Glomerular visceral epithelial cell (primary cell): Measurements from ENCODE around the gene HOXB6.

Experiments
- DNase-seq: peaks from one replicate; pipeline ENCODE4 v3.0.0-alpha.2; 2016; ENCODE audit errors: extremely low spot score

Gene HOXB6

GRCh38 chr17:48579471-48579759 is 25.4 kb downstream of the HOXB6 start:
- DNase-seq, result no peak

DNA sequence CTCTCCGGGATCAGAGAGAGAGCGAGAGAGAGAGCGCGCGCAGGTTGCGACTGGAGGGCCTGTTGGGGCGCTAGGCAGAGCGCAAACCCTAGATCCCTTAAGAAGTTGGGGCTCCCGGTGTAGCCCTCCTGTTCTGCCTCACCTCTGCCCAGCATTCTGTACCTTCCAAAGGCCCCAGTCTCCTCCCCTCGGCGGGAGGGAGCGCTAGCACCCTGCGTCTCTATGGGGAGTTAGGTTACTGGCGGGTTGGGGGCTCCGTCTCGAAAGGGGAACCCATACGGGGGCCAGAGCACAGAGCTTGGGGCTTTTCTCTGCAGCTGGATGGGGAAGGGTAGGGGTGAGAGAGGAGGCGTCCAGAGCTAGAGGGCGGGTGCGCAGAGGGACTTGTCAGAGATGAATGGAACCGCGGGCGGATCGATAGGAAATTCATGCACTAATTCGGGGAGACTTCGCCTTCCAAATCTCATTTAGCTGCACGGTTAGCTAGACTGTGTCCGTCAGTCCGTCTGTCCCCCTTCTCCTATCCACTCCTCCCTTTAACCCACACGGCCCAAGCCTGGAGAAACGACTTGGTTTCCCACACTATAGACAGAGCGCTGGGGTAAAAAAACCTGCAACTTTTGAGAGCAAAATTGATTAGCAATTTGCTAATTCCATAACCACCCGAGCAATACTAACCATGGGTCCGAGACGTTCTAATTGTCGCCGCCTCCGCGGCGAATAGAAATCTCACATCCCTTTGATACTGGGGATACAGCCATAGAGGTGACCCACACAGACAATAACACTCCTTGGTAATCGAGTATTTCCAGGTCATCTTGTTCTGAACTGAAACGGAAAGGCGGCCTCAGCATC is 25.9 kb downstream of the HOXB6 start:
- no peak for DNase-seq

DNA sequence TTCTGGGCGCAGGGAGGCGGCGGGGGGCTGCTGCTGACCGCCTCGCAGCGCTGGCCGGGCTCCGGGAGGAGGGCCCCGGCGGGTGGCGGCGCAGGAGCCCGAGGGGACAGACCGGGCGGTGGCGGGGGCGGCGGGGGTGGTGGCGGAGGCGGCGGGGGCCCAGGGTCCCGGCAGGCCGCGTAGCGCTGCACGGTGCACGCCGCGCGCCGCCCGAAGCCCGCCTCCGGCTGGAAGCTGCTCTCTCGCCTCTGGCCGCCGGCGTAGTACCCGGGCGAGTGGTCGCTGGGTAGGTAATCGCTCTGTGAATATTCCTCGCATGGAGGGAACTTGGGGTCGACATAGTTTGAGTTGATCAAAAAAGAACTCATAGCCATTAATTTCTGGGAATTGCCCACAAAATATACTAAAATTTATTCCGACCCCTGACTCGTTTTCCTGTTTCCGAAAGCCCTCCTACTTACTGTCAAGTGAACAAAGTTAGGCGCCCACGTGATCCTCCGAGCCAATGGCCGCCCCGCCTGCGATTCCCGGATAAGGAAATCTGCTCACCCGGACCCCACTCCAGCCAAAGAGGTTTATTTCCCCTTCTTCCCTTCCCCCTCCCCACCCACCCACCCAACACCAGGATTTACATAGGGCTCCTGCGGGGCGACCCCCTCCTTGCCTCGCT is 26.7 kb downstream of the HOXB6 start, which contains the start of gene HOXB4:
Gene HOXB4 (minus strand): TSS at position 405 of the 670 bp plus-strand sequence. CDS start 31 bp downstream, at position 374.
- peak; percentile 81 for DNase-seq

- DNase-seq, result no peak
Observed at GRCh38 chr17:48577330-48577945, 27.3 kb downstream of the HOXB6 start.

DNA sequence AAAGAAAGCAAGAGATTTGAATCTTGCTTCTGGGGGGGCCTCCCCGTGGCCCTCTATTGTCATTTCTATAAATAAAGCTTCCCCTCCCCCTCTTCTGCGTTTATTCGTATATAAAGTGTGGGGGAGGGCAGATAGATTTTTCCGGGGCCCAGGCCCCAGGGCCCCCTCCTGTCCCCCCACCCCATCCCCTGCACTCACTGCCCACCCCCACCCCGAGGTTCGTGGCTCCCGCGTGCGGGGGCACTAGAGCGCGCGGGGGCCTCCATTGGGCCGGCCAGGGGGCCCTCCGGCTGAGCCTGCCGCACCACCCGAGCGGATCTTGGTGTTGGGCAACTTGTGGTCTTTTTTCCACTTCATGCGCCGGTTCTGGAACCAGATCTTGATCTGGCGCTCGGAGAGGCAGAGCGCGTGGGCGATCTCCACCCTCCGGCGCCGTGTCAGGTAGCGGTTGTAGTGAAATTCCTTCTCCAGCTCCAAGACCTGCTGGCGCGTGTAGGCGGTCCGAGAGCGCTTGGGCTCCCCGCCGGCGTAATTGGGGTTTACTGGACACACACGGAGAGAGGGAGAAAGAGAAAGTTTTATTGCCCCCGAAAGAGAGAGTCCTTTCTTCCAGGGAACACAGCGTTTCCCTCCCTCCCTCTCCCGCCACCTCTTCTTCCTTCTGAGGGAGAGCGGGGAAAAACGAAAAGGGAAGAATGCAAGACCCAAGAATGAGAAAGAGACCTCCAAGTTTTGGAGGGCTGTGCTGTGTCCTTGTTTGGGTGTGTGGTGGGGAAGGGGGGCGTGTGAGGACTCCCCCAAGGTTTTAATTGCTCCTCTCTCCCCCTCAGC is 28.1 kb downstream of the HOXB6 start:
- DNase-seq, result peak; percentile 78

GRCh38 chr17:48575673-48576478 is 28.9 kb downstream of the HOXB6 start:
- no peak for DNase-seq

DNA sequence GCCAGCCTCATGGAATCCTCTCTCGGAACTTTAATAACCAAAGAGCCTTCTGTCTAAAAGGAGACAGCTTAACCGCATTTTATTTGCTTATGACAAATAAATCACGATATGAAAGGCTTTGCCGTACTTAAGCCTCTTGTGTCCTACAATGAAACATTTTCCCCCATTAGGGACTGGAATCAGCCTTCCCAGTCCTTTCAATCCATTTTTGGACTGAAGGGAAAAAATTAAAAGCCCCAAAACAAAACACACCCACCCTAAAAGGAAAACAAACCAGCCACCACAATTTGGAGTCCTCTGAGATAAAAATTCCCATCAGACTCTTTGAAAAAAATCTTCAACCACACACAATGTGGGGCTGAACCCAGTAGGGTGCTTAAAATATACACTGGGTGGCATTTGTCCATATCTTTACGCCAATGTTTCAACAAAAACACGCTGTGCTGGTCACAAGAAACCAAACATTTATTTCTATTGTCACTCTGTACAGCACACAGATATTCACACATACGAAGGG is 29.7 kb downstream of the HOXB6 start:
- no peak for DNase-seq

GRCh38 chr17:48574505-48575065 is 30.2 kb downstream of the HOXB6 start:
- DNase-seq, result no peak

DNA sequence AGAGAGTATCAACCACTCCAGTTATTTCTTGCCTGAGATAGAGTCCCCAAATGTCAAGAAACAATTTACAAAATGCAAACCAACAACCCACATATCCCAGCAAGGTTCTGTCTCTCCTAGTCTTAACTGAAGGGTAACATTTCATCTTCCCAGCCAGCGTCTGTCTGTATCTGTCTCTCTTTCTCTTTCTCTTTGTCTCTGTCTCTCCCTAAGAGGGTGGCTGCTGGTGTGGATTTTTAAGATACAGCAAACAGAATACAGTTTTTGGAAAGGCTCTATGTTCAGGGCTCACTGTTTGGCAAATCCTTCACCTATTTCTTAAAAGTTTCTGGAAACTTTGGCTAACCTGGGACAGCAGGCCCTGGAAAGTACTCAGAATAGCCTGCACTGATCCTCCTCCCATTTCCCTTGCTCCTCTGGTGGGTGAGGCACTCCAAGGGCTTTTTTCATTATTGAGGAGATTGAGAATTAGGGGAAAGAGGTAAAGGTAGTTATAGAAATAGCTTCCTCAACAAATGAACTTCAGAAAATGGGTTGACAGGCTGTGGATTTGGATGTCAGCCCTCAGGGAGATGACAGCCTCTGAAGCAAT is 32.9 kb downstream of the HOXB6 start:
- DNase-seq, result no peak

GRCh38 chr17:48571024-48571818 is 33.6 kb downstream of the HOXB6 start:
- DNase-seq, result no peak

GRCh38 chr17:48570325-48571023 is 34.3 kb downstream of the HOXB6 start:
- no peak for DNase-seq

DNA sequence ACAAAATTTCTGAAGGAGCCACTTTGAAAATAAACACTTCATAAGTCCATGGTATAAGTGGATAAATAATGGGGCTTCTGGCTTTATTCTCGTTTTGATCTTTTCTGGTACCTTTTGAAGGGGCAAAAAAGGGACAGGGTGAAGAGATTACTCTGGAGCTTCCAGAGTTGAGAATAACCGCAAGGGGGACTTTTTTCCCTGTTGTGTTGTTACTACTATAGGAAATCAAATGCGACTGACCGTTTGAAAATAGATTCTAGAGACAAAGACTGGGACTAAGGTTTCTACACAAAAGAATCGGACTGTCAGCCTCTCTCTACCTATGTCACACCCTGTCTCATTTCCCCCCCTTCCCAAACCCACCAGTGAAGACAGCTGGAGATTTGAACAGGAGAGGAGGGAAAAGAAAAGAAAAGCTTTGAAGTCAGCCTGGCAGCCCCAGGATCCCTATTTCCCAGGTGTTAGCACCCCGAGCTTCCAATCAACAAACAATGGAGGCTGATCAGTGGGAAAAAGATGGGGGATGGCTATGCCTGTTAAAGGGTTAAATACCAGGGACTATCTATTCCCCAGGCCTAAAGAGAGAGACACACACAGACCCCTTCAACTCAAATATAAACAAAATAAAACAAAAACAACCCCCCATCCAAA is 35.0 kb downstream of the HOXB6 start:
- no peak for DNase-seq

DNA sequence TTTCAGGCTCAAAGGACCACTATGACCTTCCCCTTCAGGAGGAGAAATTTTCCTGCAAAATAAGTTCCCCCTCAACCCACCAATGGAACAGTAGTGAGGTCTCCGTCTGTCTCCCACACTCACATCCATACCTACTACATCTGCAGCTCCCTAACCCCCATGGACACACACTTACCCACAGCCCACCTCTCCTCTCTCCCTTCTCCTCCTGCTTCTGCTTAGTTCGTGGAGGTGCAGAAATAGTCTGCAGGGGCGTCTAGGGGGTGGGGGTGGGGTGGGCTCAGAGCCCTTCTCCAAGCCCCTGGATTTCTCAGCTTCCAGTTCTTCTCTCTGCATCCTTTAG is 35.6 kb downstream of the HOXB6 start:
- DNase-seq, result no peak

- DNase-seq, result no peak
Observed at GRCh38 chr17:48568499-48569239, 36.1 kb downstream of the HOXB6 start.

DNA sequence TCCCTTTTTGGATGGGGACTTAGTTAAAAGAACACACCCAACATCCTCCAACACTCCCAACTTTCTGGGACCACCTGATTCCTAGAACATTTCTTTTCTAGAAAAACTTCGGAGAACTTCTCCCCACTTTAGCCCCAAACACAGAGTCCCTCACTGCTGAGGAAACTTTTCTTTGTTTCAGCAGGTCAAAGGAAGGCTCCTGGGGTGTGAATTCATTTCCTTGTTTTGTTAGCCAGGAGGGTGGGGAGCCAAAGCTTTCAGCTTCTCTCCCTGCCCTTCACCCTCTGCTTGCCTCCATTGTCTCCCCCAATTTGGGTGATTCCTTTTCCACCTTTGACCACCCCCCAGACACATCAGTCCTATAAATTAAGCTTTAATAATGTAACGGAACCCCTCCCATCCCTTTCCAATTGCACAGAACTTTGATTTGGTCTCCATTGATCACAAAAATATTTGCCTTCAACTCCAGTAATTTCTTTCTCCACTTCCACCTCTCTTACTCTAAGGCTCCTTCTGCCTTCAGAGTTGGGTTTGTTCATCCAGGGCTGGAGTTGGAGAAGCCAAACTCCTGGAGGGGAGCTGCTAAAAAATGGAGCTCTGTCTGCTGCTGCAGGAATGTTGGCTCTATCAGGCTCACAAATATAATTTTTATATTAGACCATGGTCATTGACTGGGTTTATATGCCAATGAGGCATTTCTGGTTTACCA is 37.0 kb downstream of the HOXB6 start:
- DNase-seq, result no peak

DNA sequence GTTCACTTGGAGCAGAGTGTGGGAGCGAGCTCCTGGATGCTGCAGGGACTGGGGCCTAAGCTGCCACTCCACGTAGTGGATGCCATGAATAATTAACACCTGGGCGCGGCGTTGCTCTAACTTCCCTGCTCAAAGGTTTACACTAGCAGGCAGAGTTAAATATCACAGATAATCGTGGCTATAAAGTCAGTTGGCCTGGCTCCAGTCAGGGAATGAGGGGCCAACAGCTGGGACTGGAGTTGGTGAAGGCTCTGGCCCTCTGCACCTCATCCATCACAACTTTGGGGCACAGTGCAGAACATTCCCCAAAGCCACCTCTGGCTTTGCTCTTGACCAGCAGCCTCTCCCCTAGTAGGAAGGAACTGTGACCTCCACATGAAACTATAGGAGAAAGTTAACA is 37.6 kb downstream of the HOXB6 start:
- no peak for DNase-seq

GRCh38 chr17:48566717-48567116 is 38.1 kb downstream of the HOXB6 start:
- DNase-seq, result no peak
